Activated CD4-positive, alpha-beta T cell treated with anti-CD3 and anti-CD28 coated beads for 4 hours (primary cell): ENCODE results near the gene PHAF1.

ENCODE experiments used
- DNase-seq, 2 donors: peaks; one replicate each; pipeline ENCODE4 v3.0.0-alpha.2; 2020

PHAF1 gene

GRCh38 chr16:67109407-67110135 is at the start of gene PHAF1:
TSS of gene PHAF1 (plus strand) at chr16:67109941. CDS start at chr16:67110176, 235 bp downstream.
- DNase-seq, result peak; percentile 94 to 95

- DNase-seq, result no peak
These were observed 46.7 kb upstream of the PHAF1 start for GRCh38 chr16:67063008-67063407.

- DNase-seq, result no peak
These were observed 41.5 kb upstream of the PHAF1 start for GRCh38 chr16:67068212-67068753.

- no peak for DNase-seq
These were observed 38.2 kb upstream of the PHAF1 start for GRCh38 chr16:67071476-67072048.

GRCh38 chr16:67075331-67075730 is 34.4 kb upstream of the PHAF1 start:
- no peak for DNase-seq

- DNase-seq, result no peak
These were observed 31.9 kb upstream of the PHAF1 start for GRCh38 chr16:67077871-67078270.

GRCh38 chr16:67082100-67082499 is 27.6 kb upstream of the PHAF1 start:
- no peak for DNase-seq

GRCh38 chr16:67082891-67083290 is 26.9 kb upstream of the PHAF1 start:
- no peak for DNase-seq

- no peak for DNase-seq
These were observed 25.3 kb upstream of the PHAF1 start for GRCh38 chr16:67084345-67085028.

GRCh38 chr16:67086822-67087221 is 22.9 kb upstream of the PHAF1 start:
- no peak for DNase-seq

GRCh38 chr16:67087291-67087690 is 22.4 kb upstream of the PHAF1 start:
- no peak for DNase-seq

- DNase-seq, result no peak
These were observed 21.9 kb upstream of the PHAF1 start for GRCh38 chr16:67087803-67088202.

GRCh38 chr16:67088551-67088950 is 21.2 kb upstream of the PHAF1 start:
- no peak for DNase-seq

- DNase-seq, result no peak
These were observed 20.6 kb upstream of the PHAF1 start for GRCh38 chr16:67089101-67089500.

GRCh38 chr16:67091906-67092566 is 17.7 kb upstream of the PHAF1 start:
- DNase-seq, result no peak

GRCh38 chr16:67093098-67093726 is 16.5 kb upstream of the PHAF1 start:
- DNase-seq, result no peak

- no peak for DNase-seq
These were observed 11.1 kb upstream of the PHAF1 start for GRCh38 chr16:67098599-67098998.

GRCh38 chr16:67100569-67101310 is 9.0 kb upstream of the PHAF1 start:
- DNase-seq, result no peak

- DNase-seq, result no peak
These were observed 8.2 kb upstream of the PHAF1 start for GRCh38 chr16:67101311-67102082.

- no peak for DNase-seq
These were observed 5.7 kb upstream of the PHAF1 start for GRCh38 chr16:67104061-67104460.

- no peak for DNase-seq
These were observed 4.9 kb upstream of the PHAF1 start for GRCh38 chr16:67104845-67105244.
